H9 (cell line): Measurements from ENCODE around the gene C10orf71. TPM values are rescaled to one million over a fixed set of nuclear protein-coding genes. Genes with fewer than 3 reads are reported as not detected.

Source experiments
- DNase-seq: peaks from one replicate; pipeline ENCODE4 v3.0.0-alpha.2; 2017
- H2AFZ ChIP-seq: one replicate; pipeline ENCODE4 v1.6.1; 2013; ENCODE audit warnings: mild to moderate bottlenecking, low read length, control low read depth, moderate library complexity
- H2AK5ac ChIP-seq: 2 replicates; pipeline ENCODE4 v1.6.1; 2013; ENCODE audit warnings: low read length, control low read depth, mixed read lengths; ENCODE audit not compliant: insufficient read length
- H2BK120ac ChIP-seq: one replicate; pipeline ENCODE4 v1.6.1; 2013; ENCODE audit warnings: low read depth, mild to moderate bottlenecking, low read length, control low read depth, inconsistent platforms; ENCODE audit not compliant: poor library complexity, severe bottlenecking
- H2BK12ac ChIP-seq: 2 replicates; pipeline ENCODE4 v1.6.1; 2013; ENCODE audit warnings: low read length, control low read depth, mixed read lengths, low read depth; ENCODE audit not compliant: insufficient read length
- H2BK15ac ChIP-seq: 2 replicates; pipeline ENCODE4 v1.6.1; 2013; ENCODE audit warnings: low read depth, low read length, control low read depth
- H2BK20ac ChIP-seq: one replicate; pipeline ENCODE4 v1.6.1; 2013; ENCODE audit warnings: low read depth, mild to moderate bottlenecking, low read length, control low read depth, inconsistent platforms; ENCODE audit not compliant: poor library complexity, severe bottlenecking
- H2BK5ac ChIP-seq: 2 replicates; pipeline ENCODE4 v1.6.1; 2013; ENCODE audit warnings: low read length, control low read depth, mixed read lengths; ENCODE audit not compliant: insufficient read length
- H3K14ac ChIP-seq: 2 replicates; pipeline ENCODE4 v1.6.1; 2013; ENCODE audit warnings: low read length, control low read depth; ENCODE audit not compliant: insufficient read depth
- H3K18ac ChIP-seq: 2 replicates; pipeline ENCODE4 v1.6.1; 2013; ENCODE audit warnings: low read depth, mild to moderate bottlenecking, mixed read lengths, low read length, control low read depth; ENCODE audit not compliant: insufficient read length
- H3K23ac ChIP-seq: 2 replicates; pipeline ENCODE4 v1.6.1; 2013; ENCODE audit warnings: low read length, control low read depth, mixed read lengths, low read depth; ENCODE audit not compliant: insufficient read length
- H3K23me2 ChIP-seq: 2 replicates; pipeline ENCODE4 v1.6.1; 2013; ENCODE audit warnings: low read depth, mild to moderate bottlenecking, mixed read lengths, low read length, control low read depth; ENCODE audit not compliant: insufficient read length, poor library complexity, severe bottlenecking
- H3K27ac ChIP-seq: 2 replicates; pipeline ENCODE4 v1.5.1; 2013; ENCODE audit warnings: low read length, control low read depth, mixed read lengths, low read depth; ENCODE audit not compliant: insufficient read length
- H3K27me3 ChIP-seq: 2 replicates; pipeline ENCODE4 v1.6.1; 2013; ENCODE audit warnings: low read length, control low read depth, inconsistent platforms; ENCODE audit not compliant: insufficient read depth
- H3K4ac ChIP-seq: 2 replicates; pipeline ENCODE4 v1.6.1; 2013; ENCODE audit warnings: low read depth, mild to moderate bottlenecking, control low read depth, inconsistent platforms, low read length, moderate library complexity
- H3K4me1 ChIP-seq: 2 replicates; pipeline ENCODE4 v1.6.1; 2013; ENCODE audit warnings: low read length, control low read depth, inconsistent platforms; ENCODE audit not compliant: insufficient read depth
- H3K4me2 ChIP-seq: 2 replicates; pipeline ENCODE4 v1.6.1; 2013; ENCODE audit warnings: low read length, control low read depth, mixed read lengths; ENCODE audit not compliant: insufficient read length, insufficient read depth
- H3K56ac ChIP-seq: 2 replicates; pipeline ENCODE4 v1.6.1; 2013; ENCODE audit warnings: low read depth, mild to moderate bottlenecking, mixed read lengths, low read length, control low read depth; ENCODE audit not compliant: insufficient read length
- H3K79me1 ChIP-seq: 2 replicates; pipeline ENCODE4 v1.6.1; 2013; ENCODE audit warnings: low read depth, mild to moderate bottlenecking, moderate library complexity, low read length, control low read depth, inconsistent platforms; ENCODE audit not compliant: insufficient read depth, poor library complexity, severe bottlenecking
- H3K79me2 ChIP-seq: 2 replicates; pipeline ENCODE4 v1.6.1; 2013; ENCODE audit warnings: low read length, control low read depth, inconsistent platforms; ENCODE audit not compliant: insufficient read depth
- H3K9ac ChIP-seq: 2 replicates; pipeline ENCODE4 v1.6.1; 2013; ENCODE audit warnings: low read length, control low read depth, mixed read lengths; ENCODE audit not compliant: insufficient read length; ENCODE audit errors: extremely low read depth
- H3K9me3 ChIP-seq: one replicate; pipeline ENCODE4 v1.6.1; 2013; ENCODE audit warnings: low read depth, low read length, inconsistent platforms; ENCODE audit not compliant: control insufficient read depth
- H3T11ph ChIP-seq: one replicate; pipeline ENCODE4 v1.6.1; 2013; ENCODE audit warnings: mild to moderate bottlenecking, low read length, control low read depth, inconsistent platforms
- H4K20me1 ChIP-seq: one replicate; pipeline ENCODE4 v1.6.1; 2013; ENCODE audit not compliant: control insufficient read depth, insufficient read length, insufficient read depth
- H4K5ac ChIP-seq: 2 replicates; pipeline ENCODE4 v1.6.1; 2013; ENCODE audit warnings: low read depth, mild to moderate bottlenecking, mixed read lengths, low read length, control low read depth; ENCODE audit not compliant: insufficient read length
- H4K8ac ChIP-seq: replicated peaks from 2 replicates; pipeline ENCODE4 v1.6.1; 2013; ENCODE audit warnings: low read length, control low read depth, mixed read lengths, low read depth; ENCODE audit not compliant: insufficient read length
- H4K91ac ChIP-seq: 2 replicates; pipeline ENCODE4 v1.6.1; 2013; ENCODE audit warnings: low read depth, mild to moderate bottlenecking, moderate library complexity, mixed read lengths, low read length, control low read depth; ENCODE audit not compliant: insufficient read length
- H3K27ac Mint-ChIP-seq, 3 experiments: 2 replicates in 2 of 3; 3 replicates in 1 of 3; pipeline ENCODE4 v1.8.0; 2020 to 2021; ENCODE audit warnings: mixed read lengths in 3 of 3, mild to moderate bottlenecking in 1 of 3, moderate library complexity in 1 of 3
- H3K27me3 Mint-ChIP-seq: 2 replicates; pipeline ENCODE4 v1.8.0; 2021; ENCODE audit warnings: low read depth, mild to moderate bottlenecking, moderate library complexity, mixed read lengths
- H3K36me3 Mint-ChIP-seq, 3 experiments: 2 replicates in 2 of 3; 3 replicates in 1 of 3; pipeline ENCODE4 v1.8.0; 2020 to 2021; ENCODE audit warnings: low read depth in 3 of 3, mixed read lengths in 3 of 3; ENCODE audit not compliant: insufficient read depth in 1 of 3
- H3K4me1 Mint-ChIP-seq, 2 experiments: 2 replicates each; pipeline ENCODE4 v1.8.0; 2020; ENCODE audit warnings: mixed read lengths in 2 of 2
- H3K4me3 Mint-ChIP-seq, 2 experiments: 2 replicates in 1 of 2; 3 replicates in 1 of 2; pipeline ENCODE4 v1.8.0; 2020 to 2021; ENCODE audit warnings: mild to moderate bottlenecking in 2 of 2, mixed read lengths in 2 of 2, moderate library complexity in 1 of 2
- H3K9me3 Mint-ChIP-seq, 2 experiments: 2 replicates in 1 of 2; 3 replicates in 1 of 2; pipeline ENCODE4 v1.8.0; 2020; ENCODE audit warnings: mild to moderate bottlenecking in 2 of 2, mixed read lengths in 2 of 2, moderate library complexity in 1 of 2
- WGBS: extraction: QIAGEN DNeasy Blood & Tissue Kit; methylation state at CpG from one replicate; pipeline ENCODE4 v1.1.7; 2013; ENCODE audit warnings: missing lambda C conversion rate, low lambda C conversion rate, mixed read lengths; ENCODE audit not compliant: insufficient read length; ENCODE audit errors: extremely low coverage; 5-methylcytosine and 5-hydroxymethylcytosine counted together
- total RNA-seq: library from RNA; stranded (reverse); gene quantifications from 2 replicates; pipeline ENCODE4 v1.2.1, GENCODE V29; 2021
- TF ChIP-seq, protein P1 (sequence below): fragments of 200-600 bp; sonication (generic); conservative IDR thresholded peaks from 3 replicates; pipeline ENCODE4 v1.8.0; 2021; ENCODE audit warnings: antibody characterized with exemption, mild to moderate bottlenecking

The C10orf71 gene
- total RNA-seq, 1 experiment from 2014 or later = not detected

DNA sequence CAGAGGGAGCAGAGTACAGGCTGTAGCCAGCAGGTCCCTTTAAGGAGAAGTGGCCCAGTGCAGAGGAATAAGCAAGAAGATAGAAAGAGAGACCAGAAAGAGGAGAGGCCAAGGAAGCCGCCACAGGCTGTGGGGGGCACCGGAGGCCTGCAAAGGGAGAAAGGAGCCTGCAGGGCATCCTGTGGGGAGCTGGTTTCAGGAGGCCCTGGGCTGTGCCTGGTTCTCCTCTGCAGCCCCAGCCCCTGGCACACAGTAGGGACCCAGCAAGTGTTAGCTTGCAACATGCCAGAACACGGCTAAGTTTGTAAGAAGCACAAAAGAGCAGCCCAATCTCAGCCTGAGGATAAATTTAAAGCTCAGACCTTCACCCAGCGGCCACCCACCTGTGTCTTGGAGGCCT, 12.3 kb upstream of the C10orf71 start:
- no peaks in the 10 kb centered on the region for H3K23me2 ChIP-seq
- no peak overlapping the region for H3K4ac ChIP-seq
- H3K4me1 ChIP-seq = no peaks in the 10 kb centered on the region
- H2BK20ac ChIP-seq = no peak overlapping the region
- no peaks in the 10 kb centered on the region for H3K9me3 ChIP-seq
- no peak overlapping the region for H3K23ac ChIP-seq
- Mint-ChIP-seq H3K36me3 (no peaks in the 10 kb centered on the region), H3K4me3 (no peak overlapping the region), H3K9me3 (no peaks in the 10 kb centered on the region), H3K27ac (peak overlapping the region in 1 of 3 experiments; percentile 42; a peak in 1 of 7 replicates), H3K27me3 (no peaks in the 10 kb centered on the region), H3K4me1 (no peaks in the 10 kb centered on the region)
- H3K27me3 ChIP-seq = no peaks in the 10 kb centered on the region
- H4K8ac ChIP-seq = no peak overlapping the region
- H2BK120ac ChIP-seq = no peak overlapping the region
- no peak overlapping the region for H3T11ph ChIP-seq
- no peak overlapping the region for H3K56ac ChIP-seq
- no peak overlapping the region for H3K14ac ChIP-seq
- H3K4me2 ChIP-seq = no peak overlapping the region
- H2AFZ ChIP-seq = no peak overlapping the region
- H2BK15ac ChIP-seq = no peak overlapping the region
- no peak for DNase-seq
- no peak overlapping the region for H3K18ac ChIP-seq
- H3K27ac ChIP-seq = no peak overlapping the region
- no peaks in the 10 kb centered on the region for H3K79me1 ChIP-seq
- H4K5ac ChIP-seq = no peak overlapping the region
- H2AK5ac ChIP-seq = no peak overlapping the region
- H3K9ac ChIP-seq = no peak overlapping the region
- H4K20me1 ChIP-seq = no peaks in the 10 kb centered on the region
- no peak overlapping the region for H2BK5ac ChIP-seq
- WGBS = no CpG with 5 or more reads among the region's 4 CpGs
- TF ChIP-seq, protein P1, sequence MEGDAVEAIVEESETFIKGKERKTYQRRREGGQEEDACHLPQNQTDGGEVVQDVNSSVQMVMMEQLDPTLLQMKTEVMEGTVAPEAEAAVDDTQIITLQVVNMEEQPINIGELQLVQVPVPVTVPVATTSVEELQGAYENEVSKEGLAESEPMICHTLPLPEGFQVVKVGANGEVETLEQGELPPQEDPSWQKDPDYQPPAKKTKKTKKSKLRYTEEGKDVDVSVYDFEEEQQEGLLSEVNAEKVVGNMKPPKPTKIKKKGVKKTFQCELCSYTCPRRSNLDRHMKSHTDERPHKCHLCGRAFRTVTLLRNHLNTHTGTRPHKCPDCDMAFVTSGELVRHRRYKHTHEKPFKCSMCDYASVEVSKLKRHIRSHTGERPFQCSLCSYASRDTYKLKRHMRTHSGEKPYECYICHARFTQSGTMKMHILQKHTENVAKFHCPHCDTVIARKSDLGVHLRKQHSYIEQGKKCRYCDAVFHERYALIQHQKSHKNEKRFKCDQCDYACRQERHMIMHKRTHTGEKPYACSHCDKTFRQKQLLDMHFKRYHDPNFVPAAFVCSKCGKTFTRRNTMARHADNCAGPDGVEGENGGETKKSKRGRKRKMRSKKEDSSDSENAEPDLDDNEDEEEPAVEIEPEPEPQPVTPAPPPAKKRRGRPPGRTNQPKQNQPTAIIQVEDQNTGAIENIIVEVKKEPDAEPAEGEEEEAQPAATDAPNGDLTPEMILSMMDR = no peak
- H2BK12ac ChIP-seq = no peak overlapping the region
- no peak overlapping the region for H4K91ac ChIP-seq
- no peaks in the 10 kb centered on the region for H3K79me2 ChIP-seq
